Uterus (tissue), 2 donors: Measurements from ENCODE around the gene FHAD1.

Experiments used
- POLR2A ChIP-seq, 2 donors: fragments of 450-650 bp; IDR thresholded peaks; one replicate each; pipeline ENCODE4 v1.6.1; 2016; ENCODE audit warnings: antibody characterized with exemption in 2 of 2, mild to moderate bottlenecking in 1 of 2, moderate library complexity in 1 of 2
- TF ChIP-seq, protein P1 (sequence below), 4 experiments: fragments of 200-600 bp in 2 of 4; fragments of 450-650 bp in 2 of 4; sonication (generic) in 2 of 4; IDR thresholded peaks; one replicate each; pipeline ENCODE4 v1.5.1; 2016 to 2019; ENCODE audit warnings: antibody characterized with exemption in 4 of 4, mild to moderate bottlenecking in 2 of 4, moderate library complexity in 1 of 4

DNA sequence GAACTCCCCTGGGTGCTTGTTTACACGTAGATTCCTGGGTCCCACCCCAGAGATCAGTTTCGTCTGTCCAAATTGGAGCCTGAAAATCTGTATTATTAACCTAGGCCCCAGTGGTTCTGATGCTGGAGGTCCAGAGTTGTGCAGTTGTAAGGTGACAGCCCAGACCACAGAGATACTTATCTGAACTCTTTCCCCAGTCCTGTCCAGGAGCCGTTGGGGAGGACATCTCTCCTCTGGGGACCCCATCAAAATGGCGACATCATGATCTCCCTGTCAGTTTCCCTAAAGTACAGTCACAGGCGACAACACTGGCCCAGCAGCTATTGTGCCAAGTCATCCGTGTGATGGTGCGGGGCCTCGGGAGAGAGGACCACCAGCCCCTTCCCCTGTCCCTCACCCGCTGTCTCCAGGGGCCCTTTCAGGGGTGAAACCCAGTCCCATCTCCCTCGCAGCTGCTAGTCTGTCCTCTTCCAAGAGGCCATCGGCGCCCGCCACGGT is 161.9 kb downstream of the FHAD1 start:
- TF ChIP-seq, protein P1, sequence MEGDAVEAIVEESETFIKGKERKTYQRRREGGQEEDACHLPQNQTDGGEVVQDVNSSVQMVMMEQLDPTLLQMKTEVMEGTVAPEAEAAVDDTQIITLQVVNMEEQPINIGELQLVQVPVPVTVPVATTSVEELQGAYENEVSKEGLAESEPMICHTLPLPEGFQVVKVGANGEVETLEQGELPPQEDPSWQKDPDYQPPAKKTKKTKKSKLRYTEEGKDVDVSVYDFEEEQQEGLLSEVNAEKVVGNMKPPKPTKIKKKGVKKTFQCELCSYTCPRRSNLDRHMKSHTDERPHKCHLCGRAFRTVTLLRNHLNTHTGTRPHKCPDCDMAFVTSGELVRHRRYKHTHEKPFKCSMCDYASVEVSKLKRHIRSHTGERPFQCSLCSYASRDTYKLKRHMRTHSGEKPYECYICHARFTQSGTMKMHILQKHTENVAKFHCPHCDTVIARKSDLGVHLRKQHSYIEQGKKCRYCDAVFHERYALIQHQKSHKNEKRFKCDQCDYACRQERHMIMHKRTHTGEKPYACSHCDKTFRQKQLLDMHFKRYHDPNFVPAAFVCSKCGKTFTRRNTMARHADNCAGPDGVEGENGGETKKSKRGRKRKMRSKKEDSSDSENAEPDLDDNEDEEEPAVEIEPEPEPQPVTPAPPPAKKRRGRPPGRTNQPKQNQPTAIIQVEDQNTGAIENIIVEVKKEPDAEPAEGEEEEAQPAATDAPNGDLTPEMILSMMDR (IDR thresholded peaks at IDR 0.05), result no peak
- TF ChIP-seq POLR2A (IDR thresholded peaks at IDR 0.05), result no peak
